MM.1S (cell line): Measurements from ENCODE around the gene IL11RA.

Experiments used
- EZH2phosphoT487 ChIP-seq: fragments of 300-600 bp; sonication (generic); IDR thresholded peaks from 2 replicates; pipeline ENCODE4 v1.6.1; 2018; ENCODE audit warnings: antibody characterized with exemption, low read length
- TF ChIP-seq, protein P1 (sequence below): fragments of 300-600 bp; sonication (generic); IDR thresholded peaks from 2 replicates; pipeline ENCODE4 v1.5.1; 2016; ENCODE audit warnings: antibody characterized with exemption, low read length, mixed read lengths

DNA sequence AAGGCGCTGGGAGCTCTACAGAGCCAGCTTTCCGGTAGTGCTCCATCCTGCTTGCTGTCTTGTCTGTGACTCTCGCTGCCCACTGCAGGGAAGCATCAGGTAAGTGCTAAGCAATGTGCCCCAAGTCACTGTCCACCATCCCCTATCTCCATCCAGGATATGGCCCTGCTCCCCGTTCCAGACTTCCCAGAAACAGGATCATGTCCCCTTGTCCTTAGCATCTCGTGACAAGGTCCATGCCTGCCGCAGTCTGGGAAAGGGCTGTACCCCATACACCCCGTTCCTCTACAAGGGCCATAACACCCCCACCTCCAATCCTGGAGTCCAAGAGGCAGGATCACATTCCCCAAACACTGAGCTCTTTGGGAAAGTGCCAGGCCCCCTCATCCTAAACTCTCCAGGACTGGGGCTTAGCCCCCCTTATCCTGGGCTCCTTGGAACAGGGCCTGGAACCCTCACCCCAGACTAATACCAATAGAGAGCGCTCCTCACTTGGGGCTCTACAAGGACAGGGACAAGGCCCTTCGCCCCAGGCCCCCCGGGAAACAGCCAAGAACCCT is 40.7 kb upstream of the IL11RA start:
- TF ChIP-seq, protein P1, sequence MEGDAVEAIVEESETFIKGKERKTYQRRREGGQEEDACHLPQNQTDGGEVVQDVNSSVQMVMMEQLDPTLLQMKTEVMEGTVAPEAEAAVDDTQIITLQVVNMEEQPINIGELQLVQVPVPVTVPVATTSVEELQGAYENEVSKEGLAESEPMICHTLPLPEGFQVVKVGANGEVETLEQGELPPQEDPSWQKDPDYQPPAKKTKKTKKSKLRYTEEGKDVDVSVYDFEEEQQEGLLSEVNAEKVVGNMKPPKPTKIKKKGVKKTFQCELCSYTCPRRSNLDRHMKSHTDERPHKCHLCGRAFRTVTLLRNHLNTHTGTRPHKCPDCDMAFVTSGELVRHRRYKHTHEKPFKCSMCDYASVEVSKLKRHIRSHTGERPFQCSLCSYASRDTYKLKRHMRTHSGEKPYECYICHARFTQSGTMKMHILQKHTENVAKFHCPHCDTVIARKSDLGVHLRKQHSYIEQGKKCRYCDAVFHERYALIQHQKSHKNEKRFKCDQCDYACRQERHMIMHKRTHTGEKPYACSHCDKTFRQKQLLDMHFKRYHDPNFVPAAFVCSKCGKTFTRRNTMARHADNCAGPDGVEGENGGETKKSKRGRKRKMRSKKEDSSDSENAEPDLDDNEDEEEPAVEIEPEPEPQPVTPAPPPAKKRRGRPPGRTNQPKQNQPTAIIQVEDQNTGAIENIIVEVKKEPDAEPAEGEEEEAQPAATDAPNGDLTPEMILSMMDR: 0 out of 2 replicates have a peak, but pooled peaks have one; percentile 3
- no peak for TF ChIP-seq EZH2phosphoT487
